NB4 (cell line): ENCODE data around the gene ZNF827.

Experiments used
- CTCF ChIP-seq: IDR thresholded peaks from one replicate; pipeline ENCODE4 v1.5.1; 2012; ENCODE audit warnings: low read depth, low read length
- MAX ChIP-seq: IDR thresholded peaks from 2 replicates; pipeline ENCODE4 v1.6.1; 2011; ENCODE audit warnings: low read depth, low read length
- POLR2A ChIP-seq: IDR thresholded peaks from 2 replicates; pipeline ENCODE4 v1.6.1; 2011; ENCODE audit warnings: mild to moderate bottlenecking; ENCODE audit not compliant: insufficient read length; ENCODE audit errors: extremely low read depth

GRCh38 chr4:145822181-145822580 is 116.4 kb downstream of the ZNF827 start:
- TF ChIP-seq CTCF (no peak), POLR2A (no peak), MAX (no peak)
